ENCODE results near the gene DBNDD1.

Gene DBNDD1

DNA sequence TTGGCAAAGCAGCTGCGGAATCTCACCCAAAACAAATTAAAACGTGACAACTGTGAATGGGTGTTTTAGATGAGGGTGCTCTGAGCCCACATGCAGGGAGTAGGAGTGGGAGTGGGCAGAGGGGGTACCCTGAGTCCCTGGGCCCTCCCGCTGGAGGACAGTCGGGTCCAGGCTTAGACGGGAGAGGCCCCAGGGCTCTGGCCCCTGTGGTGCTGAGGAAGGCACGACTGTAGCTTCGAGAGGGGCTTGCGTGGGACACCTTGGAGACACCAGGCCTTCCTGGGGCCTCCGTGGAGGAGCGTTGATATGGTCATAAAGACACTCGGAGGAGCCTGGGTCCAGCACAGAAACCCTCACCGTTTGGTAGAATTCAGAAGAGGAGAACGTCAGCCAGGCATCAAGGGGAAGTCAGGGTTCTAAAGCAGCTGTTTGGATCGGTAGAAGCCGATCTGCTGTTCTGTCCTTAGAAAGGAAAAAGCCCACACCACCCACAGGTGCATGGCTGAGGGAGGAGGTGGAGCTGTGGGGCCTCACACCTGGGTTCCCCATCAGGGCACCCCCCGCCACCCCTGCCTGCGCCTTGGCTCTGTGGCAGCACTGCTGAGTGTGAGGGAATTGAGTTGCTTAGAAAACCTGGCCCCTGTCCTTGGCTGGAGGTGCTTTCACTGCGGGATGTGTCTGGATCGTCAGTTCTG lies 18.4 kb downstream of the DBNDD1 start:
- CTCF ChIA-PET, result no interaction called here
- POLR2A ChIA-PET, result no interaction called here
- H3K27ac ChIP-seq (ENCODE audit: extremely low read depth, low read depth, low read length), result no peak overlapping the region
- H3K36me3 ChIP-seq (ENCODE audit: control insufficient read depth in 2 of 2, insufficient read depth in 1 of 2, low read length in 2 of 2), result peaks cover 0 to 41% of the 10 kb centered on the region in 2 experiments; a peak in 1 of 3 replicates
- no peak overlapping the region for H3K4me3 ChIP-seq (ENCODE audit: low read depth, low read length)
- H3K9me3 ChIP-seq (ENCODE audit: control insufficient read depth, insufficient read depth, low read depth, low read length), result no peaks in the 10 kb centered on the region
- H3K4me1 ChIP-seq (ENCODE audit: control insufficient read depth, insufficient read depth, low read length), result no peaks in the 10 kb centered on the region
- TF ChIP-seq SALL2 (tag by site-specific recombination; IDR thresholded peaks at IDR 0.05; ENCODE audit: borderline replicate concordance) (no peak), ZNF10 (tag by site-specific recombination; IDR thresholded peaks at IDR 0.05) (no peak), HIC1 (tag by site-specific recombination; IDR thresholded peaks at IDR 0.05) (no peak), ZNF311 (tag by site-specific recombination; IDR thresholded peaks at IDR 0.05; ENCODE audit: borderline replicate concordance) (no peak), PRDM6 (tag by site-specific recombination; IDR thresholded peaks at IDR 0.05) (no peak), ZNF610 (tag by site-specific recombination; IDR thresholded peaks at IDR 0.05; ENCODE audit: borderline replicate concordance) (no peak), ZNF549 (tag by site-specific recombination; IDR thresholded peaks at IDR 0.05) (no peak), OSR2 (tag by site-specific recombination; IDR thresholded peaks at IDR 0.05) (no peak), PATZ1 (tag by site-specific recombination; IDR thresholded peaks at IDR 0.05) (no peak), ZNF843 (tag by site-specific recombination; IDR thresholded peaks at IDR 0.05) (no peak)
- TF ChIP-seq, protein P1, sequence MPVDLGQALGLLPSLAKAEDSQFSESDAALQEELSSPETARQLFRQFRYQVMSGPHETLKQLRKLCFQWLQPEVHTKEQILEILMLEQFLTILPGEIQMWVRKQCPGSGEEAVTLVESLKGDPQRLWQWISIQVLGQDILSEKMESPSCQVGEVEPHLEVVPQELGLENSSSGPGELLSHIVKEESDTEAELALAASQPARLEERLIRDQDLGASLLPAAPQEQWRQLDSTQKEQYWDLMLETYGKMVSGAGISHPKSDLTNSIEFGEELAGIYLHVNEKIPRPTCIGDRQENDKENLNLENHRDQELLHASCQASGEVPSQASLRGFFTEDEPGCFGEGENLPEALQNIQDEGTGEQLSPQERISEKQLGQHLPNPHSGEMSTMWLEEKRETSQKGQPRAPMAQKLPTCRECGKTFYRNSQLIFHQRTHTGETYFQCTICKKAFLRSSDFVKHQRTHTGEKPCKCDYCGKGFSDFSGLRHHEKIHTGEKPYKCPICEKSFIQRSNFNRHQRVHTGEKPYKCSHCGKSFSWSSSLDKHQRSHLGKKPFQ (tag by site-specific recombination; IDR thresholded peaks at IDR 0.05), result no peak

GRCh38 chr16:89999831-90000574 lies 19.3 kb downstream of the DBNDD1 start:
- Histone ChIP-seq H3K4me1 (ENCODE audit: control insufficient read depth, insufficient read depth, low read length) (no peaks in the 10 kb centered on the region), H3K4me3 (ENCODE audit: low read depth, low read length) (no peak overlapping the region), H3K36me3 (ENCODE audit: control insufficient read depth in 2 of 2, insufficient read depth in 1 of 2, low read length in 2 of 2) (peaks cover 0 to 45% of the 10 kb centered on the region in 2 experiments; a peak in 1 of 3 replicates), H3K27ac (ENCODE audit: extremely low read depth, low read depth, low read length) (no peak overlapping the region), H3K9me3 (ENCODE audit: control insufficient read depth, insufficient read depth, low read depth, low read length) (no peaks in the 10 kb centered on the region)
- ChIA-PET POLR2A (interaction anchor here (1.0 kb wide), 1 partner anchor 20 kb away, joined by 3 read pairs; the partner anchor contains the start of gene DBNDD1), CTCF (interaction anchor here (0.7 to 0.8 kb wide), 2 partner anchors 90 to 295 kb away, joined by 3 read pairs; no protein-coding TSS in a partner anchor)
- TF ChIP-seq ZBTB48 (tag by site-specific recombination; IDR thresholded peaks at IDR 0.05) (no peak), MZF1 (tag by site-specific recombination; IDR thresholded peaks at IDR 0.05; ENCODE audit: borderline replicate concordance) (no peak), ZNF266 (tag by site-specific recombination; IDR thresholded peaks at IDR 0.05; ENCODE audit: low read depth) (no peak), ZSCAN30 (tag by site-specific recombination; IDR thresholded peaks at IDR 0.05) (no peak), ZNF561 (tag by site-specific recombination; IDR thresholded peaks at IDR 0.05; ENCODE audit: borderline replicate concordance) (no peak), ZNF23 (tag by site-specific recombination; IDR thresholded peaks at IDR 0.05; ENCODE audit: borderline replicate concordance) (no peak), MEIS1 (CRISPR knock-in tag; IDR thresholded peaks at IDR 0.05; ENCODE audit: borderline replicate concordance) (no peak), ZNF521 (tag by site-specific recombination; IDR thresholded peaks at IDR 0.05) (no peak), ZNF747 (tag by site-specific recombination; IDR thresholded peaks at IDR 0.05) (no peak), KLF1 (tag by site-specific recombination; IDR thresholded peaks at IDR 0.05) (peak; percentile 63), ZNF707 (tag by site-specific recombination; IDR thresholded peaks at IDR 0.05) (no peak), ZNF76 (tag by site-specific recombination; IDR thresholded peaks at IDR 0.05; ENCODE audit: borderline replicate concordance, low read depth) (no peak)
- TF ChIP-seq, protein P2, sequence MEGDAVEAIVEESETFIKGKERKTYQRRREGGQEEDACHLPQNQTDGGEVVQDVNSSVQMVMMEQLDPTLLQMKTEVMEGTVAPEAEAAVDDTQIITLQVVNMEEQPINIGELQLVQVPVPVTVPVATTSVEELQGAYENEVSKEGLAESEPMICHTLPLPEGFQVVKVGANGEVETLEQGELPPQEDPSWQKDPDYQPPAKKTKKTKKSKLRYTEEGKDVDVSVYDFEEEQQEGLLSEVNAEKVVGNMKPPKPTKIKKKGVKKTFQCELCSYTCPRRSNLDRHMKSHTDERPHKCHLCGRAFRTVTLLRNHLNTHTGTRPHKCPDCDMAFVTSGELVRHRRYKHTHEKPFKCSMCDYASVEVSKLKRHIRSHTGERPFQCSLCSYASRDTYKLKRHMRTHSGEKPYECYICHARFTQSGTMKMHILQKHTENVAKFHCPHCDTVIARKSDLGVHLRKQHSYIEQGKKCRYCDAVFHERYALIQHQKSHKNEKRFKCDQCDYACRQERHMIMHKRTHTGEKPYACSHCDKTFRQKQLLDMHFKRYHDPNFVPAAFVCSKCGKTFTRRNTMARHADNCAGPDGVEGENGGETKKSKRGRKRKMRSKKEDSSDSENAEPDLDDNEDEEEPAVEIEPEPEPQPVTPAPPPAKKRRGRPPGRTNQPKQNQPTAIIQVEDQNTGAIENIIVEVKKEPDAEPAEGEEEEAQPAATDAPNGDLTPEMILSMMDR (tag by site-specific recombination; IDR thresholded peaks at IDR 0.05), result peak; percentile 33; the same call in 1 of the 2 replicates

All from HEK293 (cell line).